Measurements from ENCODE around the gene CTTNBP2NL.

Gene CTTNBP2NL, protein sequence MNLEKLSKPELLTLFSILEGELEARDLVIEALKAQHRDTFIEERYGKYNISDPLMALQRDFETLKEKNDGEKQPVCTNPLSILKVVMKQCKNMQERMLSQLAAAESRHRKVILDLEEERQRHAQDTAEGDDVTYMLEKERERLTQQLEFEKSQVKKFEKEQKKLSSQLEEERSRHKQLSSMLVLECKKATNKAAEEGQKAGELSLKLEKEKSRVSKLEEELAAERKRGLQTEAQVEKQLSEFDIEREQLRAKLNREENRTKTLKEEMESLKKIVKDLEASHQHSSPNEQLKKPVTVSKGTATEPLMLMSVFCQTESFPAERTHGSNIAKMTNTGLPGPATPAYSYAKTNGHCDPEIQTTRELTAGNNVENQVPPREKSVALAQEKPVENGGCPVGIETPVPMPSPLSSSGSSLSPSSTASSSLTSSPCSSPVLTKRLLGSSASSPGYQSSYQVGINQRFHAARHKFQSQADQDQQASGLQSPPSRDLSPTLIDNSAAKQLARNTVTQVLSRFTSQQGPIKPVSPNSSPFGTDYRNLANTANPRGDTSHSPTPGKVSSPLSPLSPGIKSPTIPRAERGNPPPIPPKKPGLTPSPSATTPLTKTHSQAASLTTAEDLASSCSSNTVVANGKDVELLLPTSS

DNA sequence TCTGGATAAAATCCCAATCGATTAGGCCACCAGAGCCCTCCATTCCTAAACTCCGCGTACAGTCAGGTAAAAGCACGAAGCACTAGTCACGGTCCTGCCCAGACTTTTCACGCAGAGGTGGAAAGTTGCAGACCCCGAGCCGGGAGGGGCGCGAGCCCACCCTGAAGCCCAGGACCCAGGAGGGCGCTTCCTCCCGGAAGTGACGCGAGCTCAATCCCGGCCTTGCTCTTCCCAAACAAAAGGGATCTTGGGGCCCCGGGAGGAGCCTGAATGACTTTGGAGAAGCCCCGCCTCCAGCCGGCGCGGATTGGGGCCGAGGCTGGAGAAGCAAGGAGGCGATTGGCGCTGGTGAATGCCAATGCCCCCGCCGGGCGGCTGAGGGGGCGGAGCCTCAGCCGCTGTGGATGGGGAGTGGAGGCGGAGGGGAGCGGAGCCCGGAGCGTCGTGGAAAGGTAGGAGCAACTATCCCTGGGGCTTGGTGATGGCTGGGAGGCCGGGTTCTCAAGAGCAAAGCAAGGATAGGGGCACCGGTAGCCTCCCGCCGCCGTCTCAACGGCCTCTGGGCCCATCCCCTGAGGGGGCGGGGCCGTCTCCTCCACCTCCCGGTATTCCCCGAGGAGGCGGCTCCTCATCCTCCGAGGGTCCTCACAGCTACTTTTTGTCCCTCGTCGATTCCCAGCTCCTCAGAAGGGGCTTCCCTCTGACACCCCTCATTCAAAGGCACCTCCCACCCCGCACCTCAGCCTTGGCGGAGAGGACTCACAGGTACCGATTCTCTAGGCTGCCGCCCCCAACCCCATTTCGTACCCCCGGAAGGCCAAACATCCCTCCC is at the start of gene CTTNBP2NL:
Gene CTTNBP2NL, plus strand, starts transcription at position 394 of the 832 bp plus-strand sequence. CDS start 19,952 bp downstream, outside the sequence.
- TF ChIP-seq, protein P1, sequence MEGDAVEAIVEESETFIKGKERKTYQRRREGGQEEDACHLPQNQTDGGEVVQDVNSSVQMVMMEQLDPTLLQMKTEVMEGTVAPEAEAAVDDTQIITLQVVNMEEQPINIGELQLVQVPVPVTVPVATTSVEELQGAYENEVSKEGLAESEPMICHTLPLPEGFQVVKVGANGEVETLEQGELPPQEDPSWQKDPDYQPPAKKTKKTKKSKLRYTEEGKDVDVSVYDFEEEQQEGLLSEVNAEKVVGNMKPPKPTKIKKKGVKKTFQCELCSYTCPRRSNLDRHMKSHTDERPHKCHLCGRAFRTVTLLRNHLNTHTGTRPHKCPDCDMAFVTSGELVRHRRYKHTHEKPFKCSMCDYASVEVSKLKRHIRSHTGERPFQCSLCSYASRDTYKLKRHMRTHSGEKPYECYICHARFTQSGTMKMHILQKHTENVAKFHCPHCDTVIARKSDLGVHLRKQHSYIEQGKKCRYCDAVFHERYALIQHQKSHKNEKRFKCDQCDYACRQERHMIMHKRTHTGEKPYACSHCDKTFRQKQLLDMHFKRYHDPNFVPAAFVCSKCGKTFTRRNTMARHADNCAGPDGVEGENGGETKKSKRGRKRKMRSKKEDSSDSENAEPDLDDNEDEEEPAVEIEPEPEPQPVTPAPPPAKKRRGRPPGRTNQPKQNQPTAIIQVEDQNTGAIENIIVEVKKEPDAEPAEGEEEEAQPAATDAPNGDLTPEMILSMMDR (IDR thresholded peaks at IDR 0.05), result no peak
- TF ChIP-seq ZFX (IDR thresholded peaks at IDR 0.05; ENCODE audit: borderline replicate concordance), result no peak
- peak within 1 kb of the TSS; percentile 54 for H3K27ac ChIP-seq

DNA sequence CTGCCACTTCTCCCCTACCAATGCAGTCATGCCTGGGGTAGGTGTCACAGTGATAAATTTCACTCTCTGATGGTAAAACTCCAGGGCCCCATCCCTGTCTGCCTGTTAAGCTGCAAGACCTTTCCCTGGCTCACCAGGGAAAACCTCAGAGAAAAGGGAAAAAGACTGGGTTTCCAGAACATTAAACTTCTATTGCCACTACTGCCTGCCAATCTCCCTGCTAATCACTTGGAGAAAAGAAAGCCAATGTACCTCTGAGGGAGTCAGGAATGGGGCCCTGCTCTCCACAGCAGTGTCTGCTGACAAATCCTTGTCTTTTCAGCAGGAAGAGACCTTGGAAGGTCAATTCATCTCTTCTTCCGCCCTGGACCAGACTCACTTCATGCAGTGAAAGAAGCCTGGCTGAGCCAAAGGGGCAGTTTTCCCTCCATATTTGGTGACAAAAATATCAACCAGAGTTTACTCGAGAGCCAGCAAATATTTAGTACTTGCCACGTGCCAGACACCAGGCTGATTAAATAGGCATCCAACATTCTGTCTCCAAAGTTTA is 49.1 kb upstream of the CTTNBP2NL start:
- TF ChIP-seq, protein P1 (IDR thresholded peaks at IDR 0.05), result no peak
- no peak for TF ChIP-seq ZFX (IDR thresholded peaks at IDR 0.05; ENCODE audit: borderline replicate concordance)
- H3K27ac ChIP-seq, result no peak overlapping the region

DNA sequence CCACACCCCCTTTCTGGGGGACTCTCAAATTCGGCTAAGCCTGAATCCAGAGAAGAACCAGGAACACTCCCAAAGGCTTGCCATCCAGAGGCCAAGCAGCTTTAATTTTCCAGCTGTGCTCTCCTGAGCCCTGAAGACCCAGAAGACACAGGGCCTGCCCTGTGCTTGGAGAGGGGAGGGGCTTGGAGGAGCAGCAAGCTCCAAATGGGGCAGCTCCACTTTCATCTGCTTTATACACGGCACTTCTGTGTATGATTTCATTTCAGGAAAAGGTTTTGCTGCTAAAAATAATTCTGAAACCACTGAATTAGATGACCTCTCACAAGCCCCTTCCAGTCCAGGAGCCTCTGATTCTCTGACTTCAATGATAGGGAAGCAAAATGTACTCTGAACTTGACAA is 39.2 kb upstream of the CTTNBP2NL start:
- no peak overlapping the region for H3K27ac ChIP-seq
- TF ChIP-seq ZFX (IDR thresholded peaks at IDR 0.05; ENCODE audit: borderline replicate concordance), result no peak
- TF ChIP-seq, protein P1 (IDR thresholded peaks at IDR 0.05), result no peak

DNA sequence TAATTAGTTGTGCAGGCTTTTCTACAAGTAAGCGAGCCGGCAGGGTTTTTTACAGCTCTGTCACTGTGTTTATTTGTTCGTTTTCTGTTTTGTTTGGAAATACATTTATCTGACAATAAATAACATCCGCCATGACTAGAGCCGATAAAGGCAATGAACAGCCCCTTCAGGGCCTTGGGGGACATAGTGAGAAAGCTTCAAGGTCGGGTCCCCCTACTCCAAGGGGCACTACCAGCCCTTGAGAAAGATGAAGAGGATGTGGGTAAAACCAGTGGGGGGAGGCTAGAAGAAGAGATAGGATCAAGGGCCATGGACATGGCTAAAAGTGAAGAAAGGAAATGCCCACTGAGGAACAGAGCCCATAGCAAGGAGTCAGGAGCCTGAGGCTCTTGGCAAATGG is 38.5 kb upstream of the CTTNBP2NL start:
- no peak overlapping the region for H3K27ac ChIP-seq
- TF ChIP-seq, protein P1 (IDR thresholded peaks at IDR 0.05), result no peak
- no peak for TF ChIP-seq ZFX (IDR thresholded peaks at IDR 0.05; ENCODE audit: borderline replicate concordance)

DNA sequence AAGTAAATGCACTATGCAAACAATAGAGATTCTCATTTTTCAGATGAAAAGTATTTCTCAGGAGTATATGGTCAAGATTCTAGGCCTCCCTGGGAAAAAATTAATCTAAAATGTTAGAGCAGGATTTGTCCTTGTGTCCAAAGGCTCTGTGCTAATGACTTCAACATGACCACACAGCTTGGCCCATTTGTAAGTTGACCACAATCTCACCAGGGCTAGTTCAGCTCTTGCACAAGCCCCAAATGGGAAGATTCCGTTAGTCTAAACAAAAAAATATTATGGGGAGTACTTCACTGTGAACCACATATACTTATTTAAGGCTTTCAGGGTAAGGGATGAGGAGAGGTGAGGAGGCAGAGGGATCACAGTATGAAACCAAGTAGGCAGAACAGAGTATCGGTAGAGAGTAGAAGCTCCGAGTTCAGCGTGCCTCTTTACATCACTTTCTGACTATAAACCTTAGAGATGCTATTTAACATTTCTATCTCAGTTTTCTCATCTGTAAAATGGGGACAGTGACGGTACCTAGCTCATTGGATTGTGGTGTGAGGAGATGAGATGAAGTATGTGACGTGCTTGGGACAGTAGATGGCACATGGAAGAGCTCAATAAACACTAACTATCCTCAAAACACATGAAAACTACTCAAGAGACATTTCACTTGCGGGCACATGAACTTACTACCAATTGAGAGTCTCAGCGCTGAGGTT is 37.8 kb upstream of the CTTNBP2NL start:
- no peak overlapping the region for H3K27ac ChIP-seq
- TF ChIP-seq ZFX (IDR thresholded peaks at IDR 0.05; ENCODE audit: borderline replicate concordance), result no peak
- TF ChIP-seq, protein P1 (IDR thresholded peaks at IDR 0.05), result no peak

DNA sequence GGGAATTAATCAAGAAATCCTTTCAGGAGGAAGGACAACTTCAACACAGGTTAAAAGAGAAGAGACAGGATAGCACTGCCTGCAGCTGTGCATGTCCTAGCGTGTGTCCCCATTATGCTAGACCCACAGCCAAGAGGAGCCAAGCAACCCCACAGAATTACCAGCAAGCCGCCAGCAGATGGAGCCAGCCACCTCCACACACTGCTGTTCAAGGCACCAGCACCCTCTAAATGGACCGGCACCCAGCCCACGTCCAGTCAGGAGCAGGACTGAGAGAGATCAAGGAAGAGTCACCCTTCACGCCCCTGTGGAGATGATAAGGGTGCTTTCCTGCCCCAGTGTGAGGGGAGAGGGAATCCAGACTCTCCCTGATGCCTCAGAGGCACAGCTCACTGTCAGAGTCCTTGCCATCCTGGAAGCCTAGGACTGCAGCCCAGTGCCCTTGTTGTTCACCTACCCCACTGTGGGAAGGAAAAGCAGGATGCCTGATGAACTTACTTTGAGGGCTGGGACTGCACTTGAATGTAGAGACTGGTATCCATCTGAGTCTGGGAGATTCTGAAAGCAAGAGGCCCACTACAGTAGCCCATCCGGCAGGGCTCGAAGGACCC is 37.1 kb upstream of the CTTNBP2NL start:
- TF ChIP-seq, protein P1 (IDR thresholded peaks at IDR 0.05), result peak; percentile 83
- no peak for TF ChIP-seq ZFX (IDR thresholded peaks at IDR 0.05; ENCODE audit: borderline replicate concordance)
- H3K27ac ChIP-seq, result no peak overlapping the region

Data from 22Rv1 (cell line).